ENCODE data around the gene TRIM71.

TRIM71 gene

DNA sequence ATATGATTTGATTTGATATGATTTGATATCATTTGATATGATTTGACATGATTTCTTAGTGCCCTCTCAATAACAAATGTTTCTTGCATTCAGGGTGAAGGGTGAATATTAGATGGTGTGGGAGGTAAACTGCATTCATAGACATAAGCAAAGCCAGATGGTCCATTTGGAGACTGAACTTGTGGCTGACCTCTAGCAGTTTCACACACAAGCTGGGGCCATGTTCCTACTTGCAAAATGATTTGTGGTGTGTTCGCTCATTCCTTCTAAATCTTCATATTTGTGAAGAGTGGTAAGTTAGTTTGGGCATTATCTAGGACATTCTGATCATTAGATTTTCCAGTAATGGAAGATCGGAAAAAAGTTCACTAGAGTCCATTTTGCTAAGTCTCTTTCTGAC lies 93.2 kb downstream of the TRIM71 start:
- TF ChIP-seq EZH2 (IDR thresholded peaks at IDR 0.05; ENCODE audit: borderline replicate concordance, low read length) = no peak
- TF ChIP-seq, protein P1, sequence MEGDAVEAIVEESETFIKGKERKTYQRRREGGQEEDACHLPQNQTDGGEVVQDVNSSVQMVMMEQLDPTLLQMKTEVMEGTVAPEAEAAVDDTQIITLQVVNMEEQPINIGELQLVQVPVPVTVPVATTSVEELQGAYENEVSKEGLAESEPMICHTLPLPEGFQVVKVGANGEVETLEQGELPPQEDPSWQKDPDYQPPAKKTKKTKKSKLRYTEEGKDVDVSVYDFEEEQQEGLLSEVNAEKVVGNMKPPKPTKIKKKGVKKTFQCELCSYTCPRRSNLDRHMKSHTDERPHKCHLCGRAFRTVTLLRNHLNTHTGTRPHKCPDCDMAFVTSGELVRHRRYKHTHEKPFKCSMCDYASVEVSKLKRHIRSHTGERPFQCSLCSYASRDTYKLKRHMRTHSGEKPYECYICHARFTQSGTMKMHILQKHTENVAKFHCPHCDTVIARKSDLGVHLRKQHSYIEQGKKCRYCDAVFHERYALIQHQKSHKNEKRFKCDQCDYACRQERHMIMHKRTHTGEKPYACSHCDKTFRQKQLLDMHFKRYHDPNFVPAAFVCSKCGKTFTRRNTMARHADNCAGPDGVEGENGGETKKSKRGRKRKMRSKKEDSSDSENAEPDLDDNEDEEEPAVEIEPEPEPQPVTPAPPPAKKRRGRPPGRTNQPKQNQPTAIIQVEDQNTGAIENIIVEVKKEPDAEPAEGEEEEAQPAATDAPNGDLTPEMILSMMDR (IDR thresholded peaks at IDR 0.05; ENCODE audit: low read length) = no peak

DNA sequence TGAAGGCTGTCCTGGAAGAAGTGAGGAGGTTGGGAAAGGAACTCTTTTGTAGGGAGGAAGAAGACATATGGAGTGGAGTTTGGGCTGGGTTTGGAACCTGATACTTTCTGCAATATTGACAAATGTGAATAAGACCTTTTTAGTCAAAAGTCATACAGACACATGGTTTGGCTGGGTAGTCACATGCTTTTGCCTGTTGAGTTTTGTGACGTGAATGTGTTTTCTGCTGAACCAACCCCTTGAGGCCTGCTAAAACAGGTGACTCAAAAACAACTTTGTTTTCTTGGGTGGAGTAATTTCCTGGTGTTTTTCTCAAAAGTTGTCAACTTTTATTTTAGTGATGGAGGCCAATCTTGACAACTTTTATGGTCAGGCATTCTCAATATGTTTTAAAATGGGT lies 94.2 kb downstream of the TRIM71 start:
- Histone ChIP-seq H3K27me3 (ENCODE audit: insufficient read depth, low read length) (no peaks in the 10 kb centered on the region), H3K79me2 (ENCODE audit: insufficient read depth, low read length) (no peaks in the 10 kb centered on the region), H3K4me3 (ENCODE audit: low read depth, low read length, poor library complexity, severe bottlenecking) (no peak overlapping the region), H3F3A (ENCODE audit: insufficient read depth, low read length) (no peaks in the 10 kb centered on the region), H3K4me2 (ENCODE audit: low read length) (no peak overlapping the region), H3K4me1 (ENCODE audit: insufficient read depth, low read length, severe bottlenecking) (no peaks in the 10 kb centered on the region), H3K9me2 (ENCODE audit: low read depth, low read length) (no peaks in the 10 kb centered on the region), H3K9me3 (ENCODE audit: low read length) (peaks cover 4% of the 10 kb centered on the region; the same call in 1 of the 2 replicates), H2AFZ (ENCODE audit: low read length) (no peak overlapping the region), H3K36me3 (ENCODE audit: insufficient read depth, low read length) (no peaks in the 10 kb centered on the region), H3K9ac (ENCODE audit: low read length) (no peak overlapping the region), H3K27ac (ENCODE audit: low read depth, low read length, poor library complexity, severe bottlenecking) (no peak overlapping the region), H4K20me1 (ENCODE audit: insufficient read depth, low read length) (no peaks in the 10 kb centered on the region)
- TF ChIP-seq, protein P1 (IDR thresholded peaks at IDR 0.05; ENCODE audit: low read length) = no peak
- no peak for TF ChIP-seq EZH2 (IDR thresholded peaks at IDR 0.05; ENCODE audit: borderline replicate concordance, low read length)

More for the DNA sequence above, 93.2 kb downstream of the TRIM71 start:
- Histone ChIP-seq H3F3A (ENCODE audit: insufficient read depth, low read length) (no peaks in the 10 kb centered on the region), H3K4me3 (ENCODE audit: low read depth, low read length, poor library complexity, severe bottlenecking) (no peak overlapping the region), H3K27me3 (ENCODE audit: insufficient read depth, low read length) (no peaks in the 10 kb centered on the region), H3K36me3 (ENCODE audit: insufficient read depth, low read length) (no peaks in the 10 kb centered on the region), H2AFZ (ENCODE audit: low read length) (no peak overlapping the region), H4K20me1 (ENCODE audit: insufficient read depth, low read length) (no peaks in the 10 kb centered on the region), H3K9me2 (ENCODE audit: low read depth, low read length) (no peaks in the 10 kb centered on the region), H3K9me3 (ENCODE audit: low read length) (no peaks in the 10 kb centered on the region), H3K4me2 (ENCODE audit: low read length) (no peak overlapping the region), H3K79me2 (ENCODE audit: insufficient read depth, low read length) (no peaks in the 10 kb centered on the region), H3K27ac (ENCODE audit: low read depth, low read length, poor library complexity, severe bottlenecking) (no peak overlapping the region), H3K9ac (ENCODE audit: low read length) (no peak overlapping the region), H3K4me1 (ENCODE audit: insufficient read depth, low read length, severe bottlenecking) (no peaks in the 10 kb centered on the region)

DNA sequence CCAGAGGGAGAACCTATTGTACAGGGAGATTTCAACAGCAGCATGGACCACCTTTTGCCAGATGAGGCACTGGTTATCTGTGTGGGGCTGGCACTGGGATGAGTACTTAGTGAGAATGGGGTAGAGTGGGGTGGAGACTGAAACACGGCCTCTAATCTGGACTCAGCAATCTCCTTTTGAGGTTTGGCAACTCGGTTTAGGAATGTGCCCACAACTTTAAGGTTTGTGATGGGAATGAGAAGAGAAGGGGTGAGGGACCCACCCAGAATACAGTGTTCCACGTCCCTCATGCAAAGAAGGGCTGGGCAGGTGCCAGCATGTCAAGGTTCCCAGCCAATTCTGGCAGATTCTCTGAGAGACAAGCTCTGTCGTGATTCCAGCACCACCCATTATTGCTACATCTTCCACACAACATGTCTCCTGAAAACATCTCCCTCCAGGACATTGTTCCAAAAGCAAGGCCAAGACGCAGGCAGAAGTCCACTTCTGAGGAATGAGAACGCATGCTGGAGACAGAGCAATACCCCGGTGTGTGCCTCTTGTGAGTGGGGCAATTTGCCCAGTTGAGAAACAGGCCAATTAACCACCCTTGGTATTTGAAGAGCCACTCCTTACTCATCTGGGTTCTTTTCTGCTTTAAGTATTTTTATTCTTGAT lies 96.1 kb downstream of the TRIM71 start:
- no peaks in the 10 kb centered on the region for H3K36me3 ChIP-seq (ENCODE audit: insufficient read depth, low read length)
- no peak overlapping the region for H3K4me3 ChIP-seq (ENCODE audit: low read depth, low read length, poor library complexity, severe bottlenecking)
- no peaks in the 10 kb centered on the region for H4K20me1 ChIP-seq (ENCODE audit: insufficient read depth, low read length)
- no peaks in the 10 kb centered on the region for H3K9me2 ChIP-seq (ENCODE audit: low read depth, low read length)
- no peak for TF ChIP-seq EZH2 (IDR thresholded peaks at IDR 0.05; ENCODE audit: borderline replicate concordance, low read length)
- TF ChIP-seq, protein P1 (IDR thresholded peaks at IDR 0.05; ENCODE audit: low read length) = no peak
- no peak overlapping the region for H2AFZ ChIP-seq (ENCODE audit: low read length)
- no peaks in the 10 kb centered on the region for H3K27me3 ChIP-seq (ENCODE audit: insufficient read depth, low read length)
- H3K4me1 ChIP-seq (ENCODE audit: insufficient read depth, low read length, severe bottlenecking) = no peaks in the 10 kb centered on the region
- no peak overlapping the region for H3K9ac ChIP-seq (ENCODE audit: low read length)
- H3K27ac ChIP-seq (ENCODE audit: low read depth, low read length, poor library complexity, severe bottlenecking) = no peak overlapping the region
- no peak overlapping the region for H3K4me2 ChIP-seq (ENCODE audit: low read length)
- H3K9me3 ChIP-seq (ENCODE audit: low read length) = peaks cover 8% of the 10 kb centered on the region
- H3K79me2 ChIP-seq (ENCODE audit: insufficient read depth, low read length) = no peaks in the 10 kb centered on the region
- no peaks in the 10 kb centered on the region for H3F3A ChIP-seq (ENCODE audit: insufficient read depth, low read length)
